A673 (cell line): ENCODE results near the gene AATF. TPM values are rescaled to one million over a fixed set of nuclear protein-coding genes. Genes with fewer than 3 reads are reported as not detected.

ENCODE experiments used
- BruUV-seq: library from RNA; stranded (reverse); fragments of 400-500 nt; replicated peaks from 2 replicates; lab custom pipeline; 2021; lab: Mats Ljungman, UMichigan
- CTCF ChIA-PET: fragments of 300-600 bp; sonication (Branson Sonifier 250); formaldehyde crosslinking; loops from one replicate; lab custom pipeline; 2022; ENCODE audit warnings: antibody characterized with exemption; lab: Charles Lee
- POLR2A ChIA-PET: fragments of 300-600 bp; sonication (Branson Sonifier 250); formaldehyde crosslinking; loops from one replicate; lab custom pipeline; 2022; ENCODE audit warnings: antibody characterized with exemption; ENCODE audit not compliant: low non-redundant PET; lab: Charles Lee
- DNase-seq: peaks from one replicate; pipeline ENCODE4 v3.0.0-alpha.2; 2015; ENCODE audit warnings: low spot score
- H3K27ac ChIP-seq: fragments of 200-600 bp; sonication (generic); 2 replicates; pipeline ENCODE4 v1.5.1; 2016; ENCODE audit warnings: mixed run types, low read depth, mild to moderate bottlenecking, mixed read lengths, antibody characterized with exemption, low read length; ENCODE audit not compliant: poor library complexity, severe bottlenecking
- H3K27me3 ChIP-seq: fragments of 200-600 bp; sonication (generic); replicated peaks from 2 replicates; pipeline ENCODE4 v1.6.1; 2017; ENCODE audit warnings: mixed run types, low read depth, mild to moderate bottlenecking, mixed read lengths, antibody characterized with exemption, low read length; ENCODE audit not compliant: insufficient read depth, poor library complexity
- H3K36me3 ChIP-seq: fragments of 200-600 bp; sonication (generic); 2 replicates; pipeline ENCODE4 v1.6.1; 2016; ENCODE audit warnings: mixed run types, mild to moderate bottlenecking, mixed read lengths, antibody characterized with exemption, low read length; ENCODE audit not compliant: insufficient read depth, poor library complexity, severe bottlenecking
- H3K4me1 ChIP-seq: fragments of 200-600 bp; sonication (generic); 2 replicates; pipeline ENCODE4 v1.6.1; 2017; ENCODE audit warnings: mixed run types, mild to moderate bottlenecking, mixed read lengths, antibody characterized with exemption, low read length; ENCODE audit not compliant: insufficient read depth, poor library complexity, severe bottlenecking
- H3K4me3 ChIP-seq: fragments of 200-600 bp; sonication (generic); 2 replicates; pipeline ENCODE4 v1.5.1; 2016; ENCODE audit warnings: low read depth, mixed run types, mild to moderate bottlenecking, mixed read lengths, low read length; ENCODE audit not compliant: poor library complexity, severe bottlenecking
- H3K9me3 ChIP-seq: fragments of 200-600 bp; sonication (generic); 2 replicates; pipeline ENCODE4 v1.6.1; 2016; ENCODE audit warnings: mixed run types, low read depth, mild to moderate bottlenecking, mixed read lengths, antibody characterized with exemption, low read length; ENCODE audit not compliant: poor library complexity, severe bottlenecking
- CTCF ChIP-seq: fragments of 300-800, 200-600 bp; sonication (generic); conservative IDR thresholded peaks from 2 replicates; pipeline ENCODE4 v1.5.1; 2017; ENCODE audit warnings: low read depth, mild to moderate bottlenecking, antibody characterized with exemption, low read length, moderate library complexity, mixed read lengths
- EZH2 ChIP-seq: fragments of 200-600 bp; sonication (generic); IDR thresholded peaks from 2 replicates; pipeline ENCODE4 v1.6.1; 2017; ENCODE audit warnings: borderline replicate concordance, low read depth, mild to moderate bottlenecking, mixed read lengths, antibody characterized with exemption, low read length; ENCODE audit not compliant: poor library complexity, severe bottlenecking
- intact Hi-C: fragments of 100-400 bp; cut with micrococcal nuclease; formaldehyde crosslinking; loops from one replicate; pipeline ENCODE4 v1.10.0; 2022; ENCODE audit not compliant: unreplicated experiment
- total RNA-seq: library from RNA; stranded (reverse); gene quantifications from 2 replicates; pipeline ENCODE4 v1.2.3, GENCODE V29; 2021

AATF gene
- total RNA-seq, 1 experiment from 2014 or later: 51.3 TPM

GRCh38 chr17:36945959-36946725 lies 2.6 kb upstream of the AATF start:
- no TSS peak for BruUV-seq
- Histone ChIP-seq H3K27ac (no peak overlapping the region), H3K9me3 (no peaks in the 10 kb centered on the region), H3K4me3 (no peak overlapping the region), H3K27me3 (peaks cover 71% of the 10 kb centered on the region), H3K4me1 (no peaks in the 10 kb centered on the region), H3K36me3 (peaks cover 3% of the 10 kb centered on the region)
- TF ChIP-seq EZH2 (no peak), CTCF (no peak)
- POLR2A ChIA-PET: no interaction called here
- no peak for DNase-seq
- intact Hi-C loops: no loop called here
- CTCF ChIA-PET: no interaction called here

- no peaks in the 10 kb centered on the region for H3K4me1 ChIP-seq
- POLR2A ChIA-PET: no interaction called here
- no peaks in the 10 kb centered on the region for H3K9me3 ChIP-seq
- intact Hi-C loops: no loop called here
- BruUV-seq: no TSS peak
- no peak overlapping the region for H3K4me3 ChIP-seq
- H3K27ac ChIP-seq: no peak overlapping the region
- CTCF ChIA-PET: no interaction called here
- peaks cover 65% of the 10 kb centered on the region for H3K27me3 ChIP-seq
- DNase-seq: no peak
- TF ChIP-seq CTCF (no peak), EZH2 (no peak)
- peaks cover 9% of the 10 kb centered on the region for H3K36me3 ChIP-seq
Observed at GRCh38 chr17:36946726-36947091, 2.0 kb upstream of the AATF start.

- intact Hi-C loops: no loop called here
- Histone ChIP-seq H3K4me1 (no peaks in the 10 kb centered on the region), H3K27ac (no peak overlapping the region), H3K36me3 (peaks cover 16% of the 10 kb centered on the region), H3K27me3 (peaks cover 51% of the 10 kb centered on the region), H3K4me3 (peak overlapping the region; percentile 82), H3K9me3 (no peaks in the 10 kb centered on the region)
- no peak for DNase-seq
- ChIA-PET CTCF (no interaction called here), POLR2A (no interaction called here)
- no TSS peak for BruUV-seq
- TF ChIP-seq CTCF (no peak), EZH2 (peak; percentile 17)
Observed at GRCh38 chr17:36947922-36948716, 635 bp upstream of the AATF start.
